ENCODE data around the gene KAT2A. TPM values are rescaled to one million over a fixed set of nuclear protein-coding genes. Genes with fewer than 3 reads are reported as not detected.

The KAT2A gene
- total RNA-seq, 1 experiment from 2014 or later, result 41.2 TPM

GRCh38 chr17:42127414-42127813 is 6.2 kb upstream of the KAT2A start:
- TF ChIP-seq SRF (IDR thresholded peaks at IDR 0.05; ENCODE audit: low read depth) (no peak), MAX (IDR thresholded peaks at IDR 0.05) (no peak), RAD21 (IDR thresholded peaks at IDR 0.05; ENCODE audit: low read depth) (no peak), CBX3 (IDR thresholded peaks at IDR 0.05; ENCODE audit: low read depth) (no peak), FOSL1 (IDR thresholded peaks at IDR 0.05; ENCODE audit: low read depth) (no peak), ZBTB33 (IDR thresholded peaks at IDR 0.05; ENCODE audit: extremely low read depth, insufficient replicate concordance, low read length) (no peak), TCF7L2 (IDR thresholded peaks at IDR 0.05; ENCODE audit: borderline replicate concordance, extremely low read depth, insufficient read depth, insufficient read length) (no peak), SP1 (IDR thresholded peaks at IDR 0.05; ENCODE audit: low read depth) (no peak), ELF1 (IDR thresholded peaks at IDR 0.05; ENCODE audit: borderline replicate concordance, low read depth) (no peak), ZFX (IDR thresholded peaks at IDR 0.05) (no peak), CEBPB (IDR thresholded peaks at IDR 0.05; ENCODE audit: low read depth) (no peak), EZH2 (IDR thresholded peaks at IDR 0.05) (no peak), CTCF (IDR thresholded peaks at IDR 0.05 in 2 of 3, conservative IDR thresholded peaks at IDR 0.05 in 1 of 3; ENCODE audit: borderline replicate concordance in 1 of 3, insufficient read depth in 1 of 3, low read depth in 2 of 3, low read length in 2 of 3) (no peak), EGR1 (IDR thresholded peaks at IDR 0.05; ENCODE audit: low read depth) (no peak), ZNF274 (IDR thresholded peaks at IDR 0.05; ENCODE audit: low read depth, low read length) (no peak), POLR2A (IDR thresholded peaks at IDR 0.05; ENCODE audit: borderline replicate concordance, extremely low read depth, insufficient read depth, insufficient read length) (no peak), SIN3A (IDR thresholded peaks at IDR 0.05; ENCODE audit: low read depth) (no peak), JUND (IDR thresholded peaks at IDR 0.05) (no peak), YY1 (IDR thresholded peaks at IDR 0.05; ENCODE audit: extremely low read depth, insufficient replicate concordance, low read depth, low read length) (no peak)
- no peak overlapping the region for H3K27ac ChIP-seq (ENCODE audit: low read depth, low read length)
- ChIA-PET CTCF (no interaction called here), POLR2A (no interaction called here), RAD21 (ENCODE audit: low non-redundant PET in 1 of 2, low total read pairs in 2 of 2, uncharacterized antibody in 2 of 2, unreplicated experiment in 2 of 2) (interaction anchor here in 1 of 2 experiments (0.7 kb wide), 1 partner anchor 212 kb away, joined by 3 read pairs; no protein-coding TSS in a partner anchor)
- no peaks in the 10 kb centered on the region for H3K4me1 ChIP-seq (ENCODE audit: control insufficient read depth in 1 of 2, insufficient read depth in 2 of 2, low read length in 2 of 2)
- no peak overlapping the region for H2AFZ ChIP-seq (ENCODE audit: low read depth, low read length, poor library complexity, severe bottlenecking)
- H3K79me2 ChIP-seq (ENCODE audit: insufficient read depth, low read length), result peaks cover 24% of the 10 kb centered on the region; the same call in 1 of the 2 replicates
- intact Hi-C loops (cut with micrococcal nuclease), result no loop called here
- H3K9me2 ChIP-seq (ENCODE audit: insufficient read depth), result no peaks in the 10 kb centered on the region
- H3K4me2 ChIP-seq (ENCODE audit: low read length), result no peak overlapping the region
- H3K27me3 ChIP-seq (ENCODE audit: insufficient read depth, low read length), result no peaks in the 10 kb centered on the region
- no peaks in the 10 kb centered on the region for H4K20me1 ChIP-seq (ENCODE audit: insufficient read depth)
- H3K4me3 ChIP-seq (replicated peaks in 1 of 2; ENCODE audit: low read depth in 1 of 2, low read length in 2 of 2), result no peak overlapping the region
- ATAC-seq (no peak), DNase-seq (ENCODE audit: low read depth, low spot score) (no peak)
- no peak overlapping the region for H3K9ac ChIP-seq (ENCODE audit: low read length)
- no peaks in the 10 kb centered on the region for H3K9me3 ChIP-seq (ENCODE audit: control insufficient read depth in 1 of 2, insufficient read depth in 1 of 2, low read depth in 1 of 2, low read length in 2 of 2)
- BruUV-seq (replicated peaks), result no TSS peak
- H3K36me3 ChIP-seq (ENCODE audit: control insufficient read depth in 1 of 2, insufficient read depth in 2 of 2, low read length in 2 of 2), result peaks cover 29 to 45% of the 10 kb centered on the region in 2 experiments; a peak in 3 of 4 replicates
